Stimulated activated CD8-positive, alpha-beta memory T cell treated with anti-CD3 and anti-CD28 coated beads, Interleukin-4, amount 100 ng/mL, for 1 hour (primary cell): Measurements from ENCODE around the gene AGBL4.
"Not testable (repeated sequence)": the region's sequence is repeated elsewhere in the genome, so short reads cannot be mapped to it uniquely, and the experiment has no call there.

Source experiments
- DNase-seq, 2 donors: peaks; one replicate each; pipeline ENCODE4 v3.0.0-alpha.2; 2020; ENCODE audit warnings: low read depth in 2 of 2, low spot score in 1 of 2

The AGBL4 gene

GRCh38 chr1:49318218-49318617 lies 705.5 kb downstream of the AGBL4 start:
- DNase-seq = no peak

DNA sequence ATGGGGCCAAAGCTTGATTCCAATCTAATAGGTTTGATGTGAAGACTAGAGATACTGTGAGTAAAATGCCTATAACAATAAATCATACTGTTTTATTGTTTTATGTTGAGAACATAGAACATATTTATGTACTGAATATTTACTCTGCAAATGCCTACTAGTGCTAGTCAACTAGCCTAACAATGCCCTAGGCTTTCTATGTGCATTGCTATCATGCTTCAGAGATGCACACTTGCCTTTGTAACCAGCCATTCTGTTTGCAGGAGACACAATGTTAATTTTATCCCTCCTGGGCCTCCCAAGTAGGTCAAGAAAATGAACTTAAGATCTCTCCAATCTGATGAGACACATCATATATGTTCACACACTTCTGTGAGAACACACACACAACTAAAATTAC lies 716.3 kb downstream of the AGBL4 start:
- DNase-seq = no peak

GRCh38 chr1:49306507-49307070 lies 717.2 kb downstream of the AGBL4 start:
- no peak for DNase-seq

DNA sequence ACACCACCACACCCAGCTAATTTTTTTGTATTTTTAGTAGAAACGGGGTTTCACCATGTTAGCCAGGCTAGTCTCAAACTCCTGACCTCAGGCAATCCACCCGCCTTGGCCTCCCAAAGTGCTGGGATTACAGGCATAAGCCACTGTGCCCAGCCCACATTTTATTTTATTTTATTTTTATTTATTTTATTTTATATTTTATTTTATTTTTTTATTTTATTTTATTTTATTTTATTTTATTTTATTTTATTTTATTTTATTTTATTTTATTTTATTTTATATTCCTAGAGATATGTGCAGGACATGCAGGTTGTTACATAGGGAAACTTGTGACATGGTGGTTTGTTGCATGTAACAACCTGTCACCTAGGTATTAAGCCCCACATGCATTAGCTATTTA lies 721.4 kb downstream of the AGBL4 start:
- not testable (repeated sequence) for DNase-seq

- no peak for DNase-seq
Observed at GRCh38 chr1:49298304-49298703, 725.5 kb downstream of the AGBL4 start.

- no peak for DNase-seq
Observed at GRCh38 chr1:49297783-49298182, 726.0 kb downstream of the AGBL4 start.

DNA sequence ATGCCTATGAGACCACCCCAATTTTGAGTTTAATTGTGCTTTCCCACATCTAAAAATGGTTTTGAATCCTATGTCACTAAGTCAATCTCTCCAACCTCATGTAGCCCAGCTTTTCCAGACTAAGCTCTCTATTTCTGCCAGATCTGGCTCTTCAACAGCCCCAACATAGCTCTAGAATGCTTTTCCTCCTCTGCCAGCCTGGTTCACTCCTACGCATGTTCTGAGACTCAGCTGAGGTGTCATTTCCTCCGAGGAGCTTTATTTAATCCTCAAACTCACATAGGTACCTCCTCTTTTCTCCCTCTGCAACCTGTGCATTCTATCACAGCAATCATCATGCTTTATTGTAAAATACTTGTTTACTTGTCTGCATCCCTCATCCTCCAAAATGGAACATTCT lies 729.2 kb downstream of the AGBL4 start:
- DNase-seq = no peak

DNA sequence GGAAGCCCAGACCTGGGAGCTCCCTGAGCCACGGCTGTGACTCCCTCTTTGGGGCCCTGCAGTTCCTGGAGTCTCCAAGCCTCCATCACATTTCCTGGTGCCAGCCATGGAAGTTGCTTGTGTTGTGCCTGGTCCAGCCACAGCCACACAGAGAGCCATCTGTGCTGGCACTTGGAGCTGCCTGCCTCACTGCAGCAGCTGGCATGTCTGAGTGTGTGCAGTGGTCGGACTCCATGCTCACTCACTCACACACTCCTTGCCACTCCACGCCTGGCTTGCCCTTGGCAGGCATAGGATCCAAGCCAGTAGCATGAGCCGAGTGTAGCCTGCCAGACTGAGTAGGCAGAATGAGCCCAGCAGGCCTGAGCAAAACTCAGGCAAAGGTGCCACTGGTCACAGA lies 730.7 kb downstream of the AGBL4 start:
- no peak for DNase-seq

- DNase-seq = not testable (repeated sequence)
Observed at GRCh38 chr1:49257211-49258049, 766.3 kb downstream of the AGBL4 start.

DNA sequence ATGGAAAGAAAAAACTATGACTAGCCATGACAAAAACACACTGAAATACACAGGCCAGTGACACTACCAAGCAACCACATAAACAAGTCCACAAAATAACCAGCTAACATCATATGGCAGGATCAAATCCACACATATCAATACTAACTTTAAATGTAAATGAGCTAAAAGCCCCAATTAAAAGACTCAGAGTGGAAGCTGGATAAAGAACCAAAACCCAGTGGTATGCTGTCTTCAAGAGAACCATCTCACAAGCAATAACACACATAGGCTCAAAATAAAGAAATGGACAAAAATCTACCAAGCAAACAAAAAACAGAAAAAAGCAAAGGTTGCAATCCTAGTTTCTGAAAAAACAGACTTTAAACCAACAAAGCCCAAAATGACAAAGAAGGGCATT lies 770.8 kb downstream of the AGBL4 start:
- no peak for DNase-seq

- no peak for DNase-seq
Observed at GRCh38 chr1:49251019-49251784, 772.6 kb downstream of the AGBL4 start.

DNA sequence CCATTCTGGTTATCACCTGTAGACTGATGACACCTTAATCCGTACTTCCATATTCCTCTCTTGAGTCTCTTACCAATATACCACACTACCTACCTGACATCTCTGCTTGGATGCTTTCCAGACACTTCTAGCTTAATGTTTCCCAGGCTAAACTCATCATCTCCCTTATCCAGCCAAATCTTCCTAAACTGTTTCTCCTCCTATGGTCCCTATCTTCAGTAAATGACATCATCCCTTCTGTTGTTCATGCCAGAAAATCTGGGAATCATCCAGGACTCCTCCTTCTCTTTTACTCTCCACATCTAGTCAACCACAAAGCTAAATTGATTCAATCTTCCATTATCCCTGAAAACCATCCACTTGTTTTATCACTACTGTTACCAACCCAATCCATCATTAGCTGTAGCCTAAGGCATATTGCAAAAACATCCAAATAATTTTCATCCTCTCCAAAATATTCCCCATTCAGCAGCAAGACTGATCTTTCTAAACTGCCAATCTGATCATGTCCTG lies 783.0 kb downstream of the AGBL4 start:
- no peak for DNase-seq

DNA sequence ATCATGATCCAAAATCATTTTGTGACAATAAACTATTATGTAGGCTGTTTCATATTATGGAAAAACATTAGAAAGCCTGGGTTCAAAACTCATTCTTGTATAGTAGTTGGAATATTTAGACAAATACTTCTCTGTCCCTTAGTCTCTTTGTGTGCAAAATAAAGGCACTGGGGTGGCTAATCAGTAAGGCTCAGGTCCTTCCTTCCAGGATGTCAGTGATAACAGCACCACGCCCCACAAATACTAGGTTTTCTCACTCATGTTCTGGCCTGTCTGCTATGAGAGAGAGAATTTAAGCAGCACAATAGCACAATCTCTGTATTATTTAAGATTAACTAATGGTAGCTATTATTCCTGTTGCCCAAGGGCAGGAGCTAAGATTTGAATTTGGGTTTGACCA lies 788.8 kb downstream of the AGBL4 start:
- no peak for DNase-seq

DNA sequence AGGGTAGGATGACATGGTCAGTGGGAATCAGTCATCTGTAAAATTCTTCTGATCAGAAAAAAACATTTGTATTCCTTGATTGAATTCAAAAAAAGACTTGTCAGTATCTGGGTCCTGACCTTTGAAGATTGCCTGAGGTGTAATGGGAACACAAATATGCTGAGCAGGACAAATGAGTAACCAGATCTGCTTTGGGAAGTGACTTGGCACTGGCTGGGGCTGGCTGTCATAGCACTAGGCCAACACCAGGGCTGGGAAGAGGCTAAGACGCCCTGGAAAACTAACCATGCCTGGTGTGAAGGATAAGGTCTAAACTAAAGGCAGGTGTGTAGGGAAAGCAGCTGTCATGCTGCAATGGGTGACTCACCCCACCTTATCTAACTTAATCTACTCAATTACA lies 794.2 kb downstream of the AGBL4 start:
- no peak for DNase-seq

DNA sequence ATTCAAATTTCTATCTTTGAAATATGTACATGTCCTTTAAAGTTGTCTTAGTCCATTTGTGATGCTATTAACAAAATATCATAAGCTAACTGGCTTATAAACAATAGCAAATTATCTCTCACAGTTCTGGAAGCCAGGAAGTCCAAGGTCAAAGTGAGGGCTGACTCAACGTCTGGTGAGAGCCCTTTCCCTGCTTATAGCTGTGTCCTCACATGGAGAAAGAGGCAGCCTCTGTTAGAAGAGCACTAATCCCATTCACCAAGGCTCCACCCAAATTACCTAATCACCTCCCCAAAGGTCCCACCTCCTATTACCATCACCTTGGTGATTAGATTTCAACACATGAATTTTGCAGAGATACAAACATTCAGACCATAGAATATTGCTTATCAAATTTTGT lies 797.0 kb downstream of the AGBL4 start:
- no peak for DNase-seq

- DNase-seq = no peak
Observed at GRCh38 chr1:49225464-49225863, 798.3 kb downstream of the AGBL4 start.

DNA sequence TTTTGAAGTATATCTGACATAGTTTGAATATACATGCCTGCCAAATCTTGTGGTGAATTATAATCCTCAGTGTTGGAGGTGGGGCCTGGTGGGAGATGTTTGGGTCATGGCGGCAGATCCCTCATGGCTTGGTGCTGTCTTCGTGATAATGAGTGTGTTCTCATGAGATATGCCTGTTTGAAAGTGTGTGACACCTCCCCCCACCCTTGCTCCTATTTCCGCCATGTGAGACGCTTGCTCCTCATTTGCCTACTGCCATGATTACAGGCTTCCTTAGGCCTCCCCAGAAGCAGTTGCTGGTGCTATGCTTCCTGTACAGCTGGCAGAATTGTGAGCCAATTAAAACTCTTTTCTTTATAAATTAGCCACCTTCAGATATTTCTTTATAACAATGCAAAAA lies 810.5 kb downstream of the AGBL4 start:
- DNase-seq = no peak

DNA sequence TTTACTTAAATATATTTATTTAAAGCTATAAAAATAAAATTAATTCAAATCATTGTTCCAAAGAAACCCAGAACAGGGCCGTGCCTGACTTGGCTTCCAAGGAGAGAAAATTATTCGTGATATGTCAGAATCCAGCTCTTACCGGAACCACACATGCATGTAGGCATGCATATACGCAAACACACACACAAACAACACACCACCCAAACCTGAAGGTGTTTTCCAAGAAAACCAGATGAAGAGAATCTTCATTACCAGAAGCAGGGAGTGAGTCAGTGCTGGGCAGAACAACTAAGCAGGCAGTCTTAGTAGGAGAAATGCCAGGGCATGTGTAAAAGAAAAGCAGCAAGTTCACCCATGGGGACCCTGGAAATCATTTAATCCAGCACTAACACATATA lies 815.0 kb downstream of the AGBL4 start:
- no peak for DNase-seq

DNA sequence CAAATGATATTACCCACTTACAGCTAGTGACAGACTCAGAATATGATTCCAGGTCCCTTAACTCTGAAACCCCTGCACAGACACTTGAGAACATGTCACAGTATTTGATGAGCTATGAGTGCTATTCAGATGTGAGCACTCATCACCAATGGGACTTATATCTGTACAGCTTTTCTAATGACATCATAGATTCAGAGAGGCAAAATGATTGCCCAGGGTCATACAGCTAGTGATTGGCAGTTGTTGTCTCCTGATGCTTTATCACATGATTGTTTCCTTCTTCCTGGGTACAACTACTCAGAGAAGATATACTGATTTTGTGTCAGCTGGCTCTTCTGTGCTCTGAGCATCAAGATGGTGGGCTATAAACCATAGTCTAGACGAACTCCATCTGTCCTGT lies 819.0 kb downstream of the AGBL4 start:
- DNase-seq = no peak

- DNase-seq = no peak
Observed at GRCh38 chr1:49200738-49201137, 823.0 kb downstream of the AGBL4 start.

DNA sequence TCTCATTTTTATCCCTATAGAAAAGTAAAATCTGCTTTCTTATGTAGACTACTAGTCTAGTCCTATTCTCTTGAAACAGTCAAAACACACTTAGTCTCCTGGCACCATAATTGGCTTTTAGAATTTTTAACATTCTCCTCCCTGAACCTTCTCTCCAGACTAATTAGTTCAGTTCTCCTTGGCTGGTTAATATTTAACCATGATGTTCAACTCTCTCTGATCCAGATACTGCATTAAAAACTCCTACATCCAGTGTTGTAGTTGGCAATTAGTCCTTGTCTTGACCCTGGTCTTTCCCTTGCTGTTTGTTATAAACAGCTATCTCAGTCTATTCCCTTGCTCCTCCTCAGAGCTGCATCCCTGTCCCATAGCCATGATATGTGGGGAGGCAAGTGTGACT lies 824.2 kb downstream of the AGBL4 start:
- no peak for DNase-seq

- no peak for DNase-seq
Observed at GRCh38 chr1:49197081-49197480, 826.7 kb downstream of the AGBL4 start.
